OCI-LY3 (cell line): ENCODE results near the gene FHL3.

ENCODE experiments used
- H2AFZ ChIP-seq: fragments of 200-600, 300-600 bp; shearing (Covaris generic); 2 replicates; pipeline ENCODE4 v1.6.0; 2014; ENCODE audit warnings: antibody characterized with exemption, low read depth, low read length
- H3K27ac ChIP-seq: fragments of 200-600, 300-600 bp; sonication (generic); 2 replicates; pipeline ENCODE4 v1.5.1; 2014; ENCODE audit warnings: mild to moderate bottlenecking, low read length, moderate library complexity, mixed read lengths
- H3K27me3 ChIP-seq: fragments of 200-600, 300-600 bp; sonication (generic); 2 replicates; pipeline ENCODE4 v1.6.1; 2014; ENCODE audit warnings: low read depth, low read length, mixed read lengths
- H3K36me3 ChIP-seq: fragments of 200-600, 300-600 bp; sonication (generic); replicated peaks from 2 replicates; pipeline ENCODE3; 2014; ENCODE audit warnings: low read depth, low read length, mixed read lengths
- H3K4me1 ChIP-seq: fragments of 300-600, 200-600 bp; sonication (generic); 2 replicates; pipeline ENCODE4 v1.6.1; 2014; ENCODE audit warnings: low read length, mixed read lengths
- H3K4me2 ChIP-seq: fragments of 200-600, 300-600 bp; sonication (generic); 2 replicates; pipeline ENCODE4 v1.6.1; 2014; ENCODE audit warnings: low read length, mixed read lengths
- H3K4me3 ChIP-seq: fragments of 300-600, 200-600 bp; sonication (generic); 2 replicates; pipeline ENCODE4 v1.5.1; 2014; ENCODE audit warnings: antibody characterized with exemption, mild to moderate bottlenecking, low read length, moderate library complexity
- H3K79me2 ChIP-seq: fragments of 300-600, 200-600 bp; shearing (Covaris generic); 2 replicates; pipeline ENCODE4 v1.6.1; 2014; ENCODE audit warnings: mild to moderate bottlenecking, low read length, mixed read lengths
- H3K9ac ChIP-seq: fragments of 300-600, 200-600 bp; shearing (Covaris generic); 2 replicates; pipeline ENCODE4 v1.6.0; 2014; ENCODE audit warnings: mild to moderate bottlenecking, low read length, moderate library complexity
- H3K9me3 ChIP-seq: fragments of 200-600, 300-600 bp; shearing (Covaris generic); 2 replicates; pipeline ENCODE4 v1.6.1; 2014; ENCODE audit warnings: low read length, mixed read lengths; ENCODE audit not compliant: insufficient read depth
- H4K20me1 ChIP-seq: fragments of 200-600, 300-600 bp; sonication (generic); 2 replicates; pipeline ENCODE4 v1.6.1; 2016; ENCODE audit warnings: low read length, mixed read lengths; ENCODE audit not compliant: insufficient read depth
- EZH2phosphoT487 ChIP-seq: fragments of 200-600 bp; shearing (Covaris generic); IDR thresholded peaks from 2 replicates; pipeline ENCODE4 v1.6.1; 2018; ENCODE audit warnings: antibody characterized with exemption, mixed run types, low read depth
- TF ChIP-seq, protein P1 (sequence below): fragments of 200-600, 300-600 bp; sonication (generic); IDR thresholded peaks from 2 replicates; pipeline ENCODE4 v1.5.1; 2014; ENCODE audit warnings: antibody characterized with exemption, low read length, low read depth

Gene FHL3

DNA sequence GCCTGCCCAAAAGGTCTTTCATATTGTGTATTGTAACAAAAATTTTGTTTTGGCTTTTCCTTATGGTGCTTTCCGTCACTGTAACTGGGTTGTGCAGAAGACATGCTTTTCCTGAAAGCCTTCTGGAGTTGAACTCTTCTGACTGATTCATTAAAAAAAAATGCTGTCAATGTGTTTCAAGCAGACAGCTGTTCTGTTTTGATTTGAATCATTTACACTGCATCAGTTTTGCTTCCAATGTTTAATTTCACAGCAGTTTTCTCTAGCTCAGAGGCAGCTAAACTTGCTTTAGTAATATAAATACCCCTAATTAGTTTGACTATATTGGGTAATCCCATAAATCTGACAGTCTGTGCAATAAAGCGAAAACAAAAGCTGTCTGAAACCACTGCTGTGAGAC lies 15.1 kb upstream of the FHL3 start:
- TF ChIP-seq, protein P1, sequence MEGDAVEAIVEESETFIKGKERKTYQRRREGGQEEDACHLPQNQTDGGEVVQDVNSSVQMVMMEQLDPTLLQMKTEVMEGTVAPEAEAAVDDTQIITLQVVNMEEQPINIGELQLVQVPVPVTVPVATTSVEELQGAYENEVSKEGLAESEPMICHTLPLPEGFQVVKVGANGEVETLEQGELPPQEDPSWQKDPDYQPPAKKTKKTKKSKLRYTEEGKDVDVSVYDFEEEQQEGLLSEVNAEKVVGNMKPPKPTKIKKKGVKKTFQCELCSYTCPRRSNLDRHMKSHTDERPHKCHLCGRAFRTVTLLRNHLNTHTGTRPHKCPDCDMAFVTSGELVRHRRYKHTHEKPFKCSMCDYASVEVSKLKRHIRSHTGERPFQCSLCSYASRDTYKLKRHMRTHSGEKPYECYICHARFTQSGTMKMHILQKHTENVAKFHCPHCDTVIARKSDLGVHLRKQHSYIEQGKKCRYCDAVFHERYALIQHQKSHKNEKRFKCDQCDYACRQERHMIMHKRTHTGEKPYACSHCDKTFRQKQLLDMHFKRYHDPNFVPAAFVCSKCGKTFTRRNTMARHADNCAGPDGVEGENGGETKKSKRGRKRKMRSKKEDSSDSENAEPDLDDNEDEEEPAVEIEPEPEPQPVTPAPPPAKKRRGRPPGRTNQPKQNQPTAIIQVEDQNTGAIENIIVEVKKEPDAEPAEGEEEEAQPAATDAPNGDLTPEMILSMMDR = no peak
- no peak for TF ChIP-seq EZH2phosphoT487
- Histone ChIP-seq H2AFZ (no peak overlapping the region), H3K4me1 (peaks cover 24% of the 10 kb centered on the region), H3K27me3 (no peaks in the 10 kb centered on the region), H3K9me3 (no peaks in the 10 kb centered on the region), H3K4me3 (no peak overlapping the region), H3K9ac (no peak overlapping the region), H3K36me3 (peaks cover 32% of the 10 kb centered on the region), H3K27ac (no peak overlapping the region), H3K4me2 (no peak overlapping the region), H4K20me1 (no peaks in the 10 kb centered on the region), H3K79me2 (peaks cover 33% of the 10 kb centered on the region)

DNA sequence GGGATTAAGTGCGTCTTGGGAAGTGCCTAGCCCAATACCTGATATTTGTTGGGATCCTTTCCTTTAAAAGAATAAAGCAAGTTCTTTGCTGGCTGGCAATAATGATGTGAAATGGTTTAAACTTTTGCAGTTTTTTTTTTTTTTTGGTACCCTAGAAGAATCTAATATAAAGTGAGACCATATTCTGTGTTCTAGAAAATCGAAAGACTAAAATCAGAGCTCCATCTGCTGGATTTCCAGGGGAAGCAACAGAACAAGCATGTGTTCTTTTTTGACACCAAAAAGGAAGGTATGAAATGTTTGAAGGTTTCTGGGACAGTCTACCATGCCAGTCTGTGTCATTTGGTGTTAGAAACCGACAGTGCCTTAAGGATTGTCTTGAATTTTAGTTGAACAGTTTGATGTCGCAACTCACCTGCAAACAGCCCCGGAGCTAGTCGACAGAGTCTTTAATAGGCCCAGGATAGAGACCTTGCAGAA lies 13.6 kb upstream of the FHL3 start:
- H3K9me3 ChIP-seq = no peaks in the 10 kb centered on the region
- no peak overlapping the region for H3K4me3 ChIP-seq
- H3K9ac ChIP-seq = no peak overlapping the region
- TF ChIP-seq, protein P1 = peak; percentile 57
- no peak for TF ChIP-seq EZH2phosphoT487
- no peaks in the 10 kb centered on the region for H4K20me1 ChIP-seq
- peaks cover 41% of the 10 kb centered on the region for H3K79me2 ChIP-seq
- no peak overlapping the region for H2AFZ ChIP-seq
- no peak overlapping the region for H3K27ac ChIP-seq
- no peaks in the 10 kb centered on the region for H3K27me3 ChIP-seq
- peaks cover 23% of the 10 kb centered on the region for H3K4me1 ChIP-seq
- H3K4me2 ChIP-seq = no peak overlapping the region
- H3K36me3 ChIP-seq = peaks cover 25% of the 10 kb centered on the region

DNA sequence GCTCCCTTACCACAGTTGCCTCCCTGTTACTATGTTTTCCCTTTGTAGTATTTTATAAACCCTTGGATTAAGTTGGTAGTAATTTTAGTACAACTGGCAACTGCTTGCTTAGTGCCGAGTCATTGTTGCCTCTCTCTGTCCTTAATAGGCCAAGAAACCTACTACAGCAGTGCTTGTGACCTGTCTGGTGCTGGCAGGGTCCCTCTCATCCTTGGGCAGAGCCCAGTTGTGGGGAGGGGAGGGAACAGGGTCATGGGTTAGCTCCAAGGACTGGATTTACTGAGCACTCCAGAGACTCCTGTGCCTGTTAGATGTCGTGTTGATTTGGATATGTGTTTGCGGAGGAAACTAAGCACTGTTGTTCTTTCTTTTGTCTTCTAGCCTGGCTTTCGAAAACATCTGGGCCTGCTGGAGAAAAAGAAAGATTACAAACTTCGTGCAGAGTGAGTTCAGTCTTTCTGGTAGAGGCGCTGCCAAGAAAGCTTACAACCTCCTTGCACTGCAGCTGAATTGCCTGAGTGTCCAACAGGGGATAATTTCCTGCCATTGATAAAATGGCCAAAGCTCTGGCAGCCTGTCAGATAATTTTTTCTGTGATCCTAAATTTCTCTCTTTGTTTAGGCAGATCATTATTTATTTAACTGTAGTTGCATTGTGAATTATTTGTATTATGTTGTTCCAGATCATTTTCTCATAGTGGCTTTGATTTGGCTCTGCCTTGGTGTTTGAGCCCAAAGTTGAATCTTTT lies 10.8 kb upstream of the FHL3 start:
- Histone ChIP-seq H4K20me1 (no peaks in the 10 kb centered on the region), H3K27me3 (no peaks in the 10 kb centered on the region), H3K79me2 (peaks cover 53% of the 10 kb centered on the region), H3K27ac (no peak overlapping the region), H2AFZ (no peak overlapping the region), H3K4me1 (peaks cover 13% of the 10 kb centered on the region), H3K9me3 (no peaks in the 10 kb centered on the region), H3K36me3 (peaks cover 13% of the 10 kb centered on the region), H3K9ac (no peak overlapping the region), H3K4me2 (no peak overlapping the region), H3K4me3 (no peak overlapping the region)
- TF ChIP-seq EZH2phosphoT487 = no peak
- TF ChIP-seq, protein P1 = no peak

DNA sequence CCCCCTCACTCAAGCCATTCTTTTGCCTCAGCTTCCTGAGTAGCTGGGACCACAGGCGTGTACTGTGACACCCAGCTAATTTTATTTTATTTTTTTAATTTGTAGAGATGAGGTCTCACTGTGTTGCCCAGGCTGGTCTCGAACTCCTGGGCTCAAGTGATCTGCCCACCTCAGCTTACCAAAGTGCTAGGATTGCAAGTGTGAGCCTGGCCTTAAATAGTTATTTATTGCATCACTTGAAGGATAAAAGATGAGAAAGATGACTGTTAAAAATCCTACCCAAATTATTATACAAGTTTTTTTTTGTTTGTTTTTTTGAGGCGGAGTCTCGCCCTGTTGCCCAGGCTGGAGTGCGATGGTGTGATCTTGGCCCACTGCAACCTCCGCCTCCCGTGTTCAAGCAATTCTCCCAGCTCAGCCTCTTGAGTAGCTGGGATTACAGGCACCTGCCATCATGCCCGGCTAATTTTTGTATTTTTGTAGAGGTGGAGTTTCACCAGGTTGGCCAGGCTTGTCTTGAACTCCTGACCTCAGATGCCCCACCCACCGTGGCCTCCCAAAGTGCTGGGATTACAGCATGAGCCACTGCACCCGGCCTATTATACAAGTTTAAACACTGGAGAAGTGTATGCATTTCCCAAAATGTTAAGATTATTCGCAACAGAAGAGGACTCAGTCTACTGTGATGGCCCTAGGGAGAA lies 9.6 kb upstream of the FHL3 start:
- Histone ChIP-seq H3K4me2 (no peak overlapping the region), H3K4me1 (peaks cover 13% of the 10 kb centered on the region)

More for the DNA sequence above, 9.6 kb upstream of the FHL3 start:
- TF ChIP-seq, protein P1 = no peak
- no peak for TF ChIP-seq EZH2phosphoT487
- H3K4me3 ChIP-seq = no peak overlapping the region
- H3K27ac ChIP-seq = no peak overlapping the region
- no peak overlapping the region for H3K9ac ChIP-seq
- H3K79me2 ChIP-seq = peaks cover 53% of the 10 kb centered on the region
- peaks cover 11% of the 10 kb centered on the region for H3K36me3 ChIP-seq
- no peaks in the 10 kb centered on the region for H4K20me1 ChIP-seq
- no peaks in the 10 kb centered on the region for H3K9me3 ChIP-seq
- H2AFZ ChIP-seq = no peak overlapping the region
- H3K27me3 ChIP-seq = no peaks in the 10 kb centered on the region
